Forelimb muscle (tissue), 1 donor: Measurements from ENCODE around the gene WBP4. TPM values are rescaled to one million over a fixed set of nuclear protein-coding genes. Genes with fewer than 3 reads are reported as not detected.
A peak's percentile ranks its signal among the peaks of the same experiment; 100 is the strongest.
"Not testable (repeated sequence)": the region's sequence is repeated elsewhere in the genome, so short reads cannot be mapped to it uniquely, and the experiment has no call there.

ENCODE experiments used
- DNase-seq: peaks from one replicate; pipeline ENCODE4 v3.0.0-alpha.2; 2013; ENCODE audit warnings: low read depth
- polyA plus RNA-seq: library from polyadenylated mRNA; unstranded; fragments of 120-200 nt; gene quantifications from one replicate; pipeline ENCODE4 v1.2.1, GENCODE V29; 2013; ENCODE audit not compliant: insufficient read length

Gene WBP4
- 19.3 TPM for polyA plus RNA-seq

GRCh38 chr13:41061075-41061913 lies at the start of gene WBP4:
WBP4 (plus strand) TSS chr13:41061509; CDS start chr13:41061674, 165 bp downstream.
- peak; percentile 95 for DNase-seq

- no peak for DNase-seq
Measured at GRCh38 chr13:41012536-41012935, 48.8 kb upstream of the WBP4 start.

GRCh38 chr13:41013835-41014234 lies 47.5 kb upstream of the WBP4 start:
- no peak for DNase-seq

- no peak for DNase-seq
Measured at GRCh38 chr13:41015920-41016319, 45.4 kb upstream of the WBP4 start.

GRCh38 chr13:41017159-41017558 lies 44.1 kb upstream of the WBP4 start:
- DNase-seq: no peak

- DNase-seq: no peak
Measured at GRCh38 chr13:41017817-41018601, 43.3 kb upstream of the WBP4 start.

- no peak for DNase-seq
Measured at GRCh38 chr13:41018602-41018948, 42.7 kb upstream of the WBP4 start.

- peak; percentile 31 for DNase-seq
Measured at GRCh38 chr13:41019011-41019487, 42.3 kb upstream of the WBP4 start, which contains the start of gene ELF1. ELF1 (minus strand) TSS chr13:41019316; CDS start chr13:40982054, 37,262 bp downstream.

- no peak for DNase-seq
Measured at GRCh38 chr13:41019578-41020347, 41.5 kb upstream of the WBP4 start.

- no peak for DNase-seq
Measured at GRCh38 chr13:41025518-41025917, 35.8 kb upstream of the WBP4 start.

- no peak for DNase-seq
Measured at GRCh38 chr13:41026788-41027187, 34.5 kb upstream of the WBP4 start.

GRCh38 chr13:41028051-41028450 lies 33.3 kb upstream of the WBP4 start:
- DNase-seq: no peak

- DNase-seq: no peak
Measured at GRCh38 chr13:41029629-41030028, 31.7 kb upstream of the WBP4 start.

GRCh38 chr13:41032691-41033376 lies 28.5 kb upstream of the WBP4 start:
- DNase-seq: no peak

- DNase-seq: no peak
Measured at GRCh38 chr13:41034382-41034781, 26.9 kb upstream of the WBP4 start.

- DNase-seq: no peak
Measured at GRCh38 chr13:41034881-41035280, 26.4 kb upstream of the WBP4 start.

- DNase-seq: not testable (repeated sequence)
Measured at GRCh38 chr13:41036557-41036956, 24.8 kb upstream of the WBP4 start.

- DNase-seq: no peak
Measured at GRCh38 chr13:41039746-41040145, 21.6 kb upstream of the WBP4 start.

GRCh38 chr13:41040584-41041334 lies 20.6 kb upstream of the WBP4 start:
- DNase-seq: no peak

- DNase-seq: not testable (repeated sequence)
Measured at GRCh38 chr13:41042419-41042818, 18.9 kb upstream of the WBP4 start.

- DNase-seq: no peak
Measured at GRCh38 chr13:41048640-41049039, 12.7 kb upstream of the WBP4 start.
